ENCODE measurements around the gene BRD9.
"Not testable (repeated sequence)": the region's sequence is repeated elsewhere in the genome, so short reads cannot be mapped to it uniquely, and the experiment has no call there.

BRD9 gene

DNA sequence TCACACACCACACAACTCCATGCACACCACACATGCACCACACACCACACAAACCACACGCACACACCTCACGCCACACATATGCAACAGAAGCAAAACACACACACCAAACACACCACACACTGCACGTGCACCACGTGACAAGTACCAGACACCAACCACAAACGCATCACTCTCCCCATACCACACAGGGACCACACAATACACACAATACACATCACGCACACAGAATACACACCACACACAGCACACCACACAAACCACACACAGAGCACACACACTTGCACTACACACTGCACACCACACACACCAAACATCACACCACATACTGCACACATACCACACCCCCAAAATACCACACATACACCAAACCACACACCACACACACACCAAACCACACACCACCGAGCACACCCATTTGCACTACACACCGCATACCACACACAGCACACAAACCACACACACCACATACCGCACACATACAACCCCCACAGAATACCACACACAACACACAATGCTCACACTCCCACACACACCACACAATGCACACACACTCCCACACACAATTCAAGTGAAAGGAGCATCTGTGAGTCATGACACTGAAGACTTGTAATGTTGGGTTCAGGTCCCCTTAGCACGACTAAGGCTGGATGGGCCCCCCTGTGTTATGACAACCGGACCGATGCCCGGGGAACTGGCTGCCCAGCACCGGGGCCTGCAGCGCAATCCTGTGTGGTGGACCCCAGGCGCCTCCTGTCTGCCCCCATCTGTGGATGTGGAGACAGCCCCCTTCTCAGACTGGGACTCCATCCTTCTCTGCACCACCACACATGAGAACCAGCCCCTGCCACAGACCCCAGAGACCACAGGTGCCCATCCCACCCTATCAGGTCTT is 35.8 kb downstream of the BRD9 start:
- DNase-seq (ENCODE audit: low read depth), result no peak

DNA sequence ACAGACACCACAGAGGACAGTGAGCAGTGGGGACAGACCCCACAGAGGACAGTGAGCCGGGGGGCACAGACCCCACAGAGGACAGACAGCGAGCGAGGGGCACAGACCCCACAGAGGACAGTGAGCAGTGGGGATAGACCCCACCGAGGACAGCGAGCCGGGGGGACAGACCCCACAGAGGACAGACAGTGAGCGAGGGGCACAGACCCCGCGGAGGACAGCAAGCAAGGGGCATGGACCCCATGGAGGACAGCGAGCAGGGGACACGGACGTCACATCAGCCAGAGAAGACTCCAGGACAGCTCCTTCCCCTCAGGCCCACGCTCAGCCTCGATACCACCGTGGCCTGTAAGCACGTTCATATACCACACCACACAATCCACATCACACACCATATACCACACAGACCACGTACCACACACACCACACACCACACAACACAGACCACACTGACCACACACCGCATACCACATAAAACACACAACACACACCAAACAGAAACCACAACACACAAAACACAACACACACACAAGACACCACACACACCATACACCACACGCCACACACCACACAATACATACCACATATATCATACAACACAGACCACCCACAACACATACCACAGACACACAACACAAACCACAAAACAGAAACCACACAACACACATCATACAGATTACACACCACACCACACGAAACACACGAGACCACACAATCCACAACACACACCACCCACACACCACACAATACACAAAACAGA is 36.6 kb downstream of the BRD9 start:
- DNase-seq (ENCODE audit: low read depth), result no peak

DNA sequence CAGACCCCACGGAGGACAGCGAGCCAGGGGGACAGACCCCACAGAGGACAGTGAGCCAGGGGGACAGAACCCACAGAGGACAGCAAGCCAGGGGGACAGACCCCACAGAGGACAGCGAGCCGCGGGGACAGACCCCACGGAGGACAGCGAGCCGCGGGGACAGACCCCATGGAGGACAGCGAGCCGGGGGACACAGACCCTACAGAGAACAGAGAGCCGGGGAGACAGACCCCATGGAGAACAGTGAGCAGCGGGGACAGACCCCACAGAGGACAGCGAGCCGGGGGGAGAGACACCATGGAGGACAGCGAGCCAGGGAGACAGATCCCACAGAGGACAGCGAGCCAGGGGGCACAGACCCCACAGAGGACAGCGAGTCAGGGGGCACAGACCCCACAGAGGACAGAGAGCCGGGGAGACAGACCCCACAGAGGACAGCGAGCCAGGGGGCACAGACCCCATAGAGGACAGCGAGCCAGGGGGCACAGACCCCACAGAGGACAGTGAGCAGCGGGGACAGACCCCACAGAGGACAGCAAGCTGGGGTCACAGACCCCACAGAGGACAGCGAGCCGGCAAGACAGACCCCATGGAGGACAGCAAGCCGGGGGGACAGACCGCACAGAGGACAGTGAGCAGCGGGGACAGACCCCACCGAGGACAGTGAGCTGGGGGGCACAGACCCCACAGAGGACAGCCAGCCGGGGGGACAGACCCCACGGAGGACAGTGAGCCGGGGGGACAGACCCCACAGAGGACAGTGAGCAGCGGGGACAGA is 37.4 kb downstream of the BRD9 start:
- DNase-seq (ENCODE audit: low read depth), result no peak

DNA sequence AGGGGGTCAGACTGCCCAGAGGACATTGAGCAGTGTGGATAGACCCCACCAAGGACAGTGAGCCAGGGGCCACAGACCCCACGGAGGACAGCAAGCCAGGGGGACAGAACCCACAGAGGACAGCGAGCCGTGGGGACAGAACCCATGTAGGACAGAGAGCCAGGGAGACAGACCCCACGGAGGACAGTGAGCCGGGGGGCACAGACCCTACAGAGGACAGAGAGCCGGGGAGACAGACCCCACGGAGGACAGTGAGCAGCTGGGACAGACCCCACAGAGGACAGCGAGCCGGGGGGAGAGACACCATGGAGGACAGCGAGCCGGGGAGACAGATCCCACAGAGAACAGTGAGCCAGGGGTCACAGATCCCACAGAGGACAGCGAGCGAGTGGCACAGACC is 38.4 kb downstream of the BRD9 start:
- no peak for DNase-seq (ENCODE audit: low read depth)

DNA sequence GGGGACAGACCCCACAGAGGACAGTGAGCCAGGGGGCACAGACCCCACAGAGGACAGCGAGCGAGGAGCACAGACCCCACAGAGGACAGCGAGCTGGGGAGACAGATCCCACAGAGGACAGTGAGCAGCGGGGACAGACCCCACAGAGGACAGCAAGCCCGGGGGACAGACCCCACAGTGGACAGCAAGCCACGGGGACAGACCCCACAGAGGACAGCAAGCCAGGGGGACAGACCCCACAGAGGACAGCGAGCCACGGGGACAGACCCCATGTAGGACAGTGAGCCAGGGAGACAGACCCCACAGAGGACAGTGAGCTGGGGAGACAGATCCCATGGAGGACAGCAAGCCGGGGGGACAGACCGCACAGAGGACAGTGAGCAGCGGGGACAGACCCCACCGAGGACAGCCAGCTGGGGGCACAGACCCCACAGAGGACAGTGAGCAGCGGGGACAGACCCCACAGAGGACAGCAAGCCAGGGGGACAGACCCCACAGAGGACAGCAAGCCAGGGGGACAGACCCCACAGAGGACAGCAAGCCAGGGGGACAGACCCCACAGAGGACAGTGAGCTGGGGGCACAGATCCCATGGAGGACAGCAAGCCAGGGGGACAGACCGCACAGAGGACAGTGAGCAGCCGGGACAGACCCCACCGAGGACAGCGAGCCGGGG is 39.0 kb downstream of the BRD9 start:
- DNase-seq (ENCODE audit: low read depth), result not testable (repeated sequence)

DNA sequence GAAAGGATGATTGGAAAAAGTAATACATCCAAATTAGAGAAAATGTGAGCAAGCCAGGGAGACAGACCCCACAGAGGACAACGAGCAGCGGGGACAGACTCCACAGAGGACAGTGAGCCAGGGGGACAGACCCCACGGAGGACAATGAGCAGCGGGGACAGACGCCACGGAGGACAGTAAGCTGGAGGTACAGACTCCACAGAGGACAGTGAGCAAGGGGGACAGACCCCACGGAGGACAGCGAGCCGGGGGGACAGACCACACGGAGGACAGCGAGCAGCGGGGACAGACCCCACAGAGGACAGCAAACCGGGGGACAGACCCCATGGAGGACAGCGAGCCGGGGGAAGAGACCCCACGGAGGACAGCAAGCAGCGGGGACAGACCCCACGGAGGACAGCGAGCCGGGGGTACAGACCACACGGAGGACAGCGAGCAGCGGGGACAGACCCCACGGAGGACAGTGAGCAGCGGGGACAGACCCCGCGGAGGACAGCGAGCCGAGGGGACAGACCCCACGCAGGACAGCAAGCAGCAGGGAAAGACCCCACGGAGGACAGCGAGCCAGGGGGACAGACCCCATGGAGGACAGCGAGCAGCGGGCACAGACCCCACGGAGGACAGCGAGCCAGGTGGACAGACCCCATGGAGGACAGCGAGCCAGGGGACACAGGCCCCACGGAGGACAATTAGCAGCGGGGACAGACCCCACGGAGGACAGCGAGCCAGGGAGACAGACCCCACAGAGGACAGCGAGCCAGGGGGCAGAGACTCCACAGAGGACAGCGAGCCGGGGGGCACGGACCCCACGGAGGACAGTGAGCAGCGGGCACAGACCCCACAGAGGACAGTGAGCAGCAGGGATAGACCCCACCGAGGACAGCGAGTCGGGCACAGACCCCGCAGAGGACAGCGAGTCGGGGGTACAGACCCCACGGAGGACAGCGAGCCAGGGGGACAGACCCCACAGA is 39.9 kb downstream of the BRD9 start:
- DNase-seq (ENCODE audit: low read depth), result no peak

DNA sequence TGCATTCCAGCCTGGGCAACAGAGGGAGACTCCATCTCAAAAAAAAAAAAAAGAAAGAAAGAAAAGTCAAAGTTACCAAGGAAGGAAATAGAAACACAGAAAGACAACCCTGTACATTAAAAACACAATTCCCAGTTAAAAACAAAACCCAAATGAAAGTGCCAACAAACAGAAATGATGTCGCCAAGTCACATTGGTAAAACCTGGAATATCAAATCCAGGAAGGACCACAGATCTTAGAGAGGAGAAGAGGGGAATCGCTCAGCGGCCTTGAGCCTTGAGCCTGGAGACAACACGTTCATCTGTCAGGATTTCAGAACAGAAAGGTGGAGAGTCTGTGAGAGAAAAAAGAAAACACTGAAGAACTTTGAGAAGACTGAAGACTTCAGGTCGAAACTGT is 40.6 kb downstream of the BRD9 start:
- no peak for DNase-seq (ENCODE audit: low read depth)

DNA sequence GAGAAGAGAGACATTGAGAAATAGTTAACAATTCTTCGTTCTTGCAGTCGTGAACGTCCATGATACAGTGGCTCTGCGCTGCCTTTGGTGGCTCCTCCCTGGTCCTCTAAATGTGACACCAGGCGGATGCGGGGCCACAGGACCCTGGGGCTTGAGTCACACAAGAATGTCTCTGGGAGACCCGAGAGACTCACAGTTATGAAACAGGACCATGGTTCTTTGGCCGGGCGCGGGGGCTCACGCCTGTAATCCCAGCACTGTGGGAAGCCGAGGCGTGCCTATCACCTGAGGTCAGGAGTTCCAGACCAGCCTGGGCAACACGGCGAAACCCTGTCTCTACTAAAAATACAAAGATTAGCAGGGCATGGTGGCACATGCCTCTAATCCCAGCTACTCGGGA is 41.0 kb downstream of the BRD9 start:
- DNase-seq (ENCODE audit: low read depth), result no peak

DNA sequence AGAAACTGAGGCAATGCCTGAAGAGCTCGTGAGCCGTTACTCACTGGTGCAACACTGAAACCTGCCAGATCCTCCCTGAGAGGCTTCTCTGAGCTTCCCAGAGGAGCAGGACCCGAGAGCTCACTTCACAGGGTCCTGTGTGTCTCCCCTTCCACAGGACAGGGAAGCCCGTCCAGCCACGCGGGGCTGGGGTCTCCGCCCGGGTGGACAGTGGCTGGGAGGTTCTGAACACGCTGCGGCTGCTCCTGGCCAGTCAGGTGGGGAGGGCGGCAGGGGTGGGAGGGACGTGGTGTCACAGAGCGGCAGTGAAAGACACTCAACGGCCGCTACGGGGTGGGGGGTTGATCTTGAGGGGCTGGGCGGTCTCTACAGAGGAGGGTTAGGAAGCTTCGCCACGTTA is 41.5 kb downstream of the BRD9 start:
- no peak for DNase-seq (ENCODE audit: low read depth)

DNA sequence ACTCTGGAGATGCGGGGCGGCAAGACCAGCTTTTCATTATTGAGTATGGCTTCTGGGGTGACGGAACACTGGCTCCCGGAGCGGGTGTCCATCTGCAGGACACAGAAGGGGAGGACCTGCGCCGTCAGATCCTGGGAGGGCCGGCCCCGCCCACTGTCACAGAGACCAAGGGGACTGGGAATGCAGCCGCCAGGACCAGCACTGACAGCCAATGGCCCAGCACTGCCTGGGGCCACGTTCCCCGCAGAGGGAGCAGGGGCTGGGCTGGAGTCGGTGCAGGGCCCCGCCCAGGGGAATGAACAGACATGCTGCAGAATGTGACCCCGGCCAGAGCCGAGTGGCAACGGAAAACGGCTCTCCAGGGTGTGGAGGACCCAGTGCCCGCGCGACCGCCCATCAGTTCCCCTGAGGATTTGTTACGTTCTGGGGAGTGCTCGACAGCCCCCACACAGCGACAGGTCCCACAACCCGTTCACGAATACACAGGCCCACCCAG is 42.0 kb downstream of the BRD9 start, which contains the start of gene ZDHHC11:
ZDHHC11 (minus strand) TSS at position 476 of the 496 bp plus-strand sequence; CDS start at position 92, 384 bp downstream.
- no peak for DNase-seq (ENCODE audit: low read depth)

DNA sequence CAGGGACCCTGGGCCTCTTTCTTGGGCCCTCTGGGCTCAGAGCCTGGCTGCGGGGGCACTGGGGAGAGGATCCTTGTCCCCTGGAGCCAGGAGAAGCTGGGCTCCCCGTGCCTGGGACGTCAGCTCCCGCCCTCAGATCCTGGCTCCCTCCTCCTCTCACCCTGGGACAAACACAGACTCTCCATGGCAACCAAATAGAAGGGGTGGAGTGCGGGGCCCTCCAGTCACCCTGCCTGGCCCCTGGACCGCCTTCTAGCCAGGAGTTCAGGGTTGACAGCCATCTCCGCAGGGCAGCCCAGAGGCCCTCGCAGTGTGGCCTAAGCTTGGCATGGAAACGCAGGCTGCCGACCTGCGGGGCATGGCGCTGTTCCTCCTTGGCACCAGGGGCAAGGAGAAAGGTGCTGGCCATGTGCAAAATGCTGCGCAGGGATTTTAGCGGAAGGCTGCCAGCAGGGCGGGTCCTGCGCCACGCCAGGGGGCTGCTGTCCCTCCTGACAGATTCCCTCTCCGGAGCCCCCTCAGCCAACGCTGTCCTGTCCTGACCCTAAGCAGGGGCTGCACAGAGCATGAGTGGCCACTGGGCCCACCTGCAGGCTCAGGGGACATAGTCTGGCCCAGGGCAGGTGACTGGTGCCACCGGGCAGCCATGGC is 42.8 kb downstream of the BRD9 start:
- DNase-seq (ENCODE audit: low read depth), result no peak

DNA sequence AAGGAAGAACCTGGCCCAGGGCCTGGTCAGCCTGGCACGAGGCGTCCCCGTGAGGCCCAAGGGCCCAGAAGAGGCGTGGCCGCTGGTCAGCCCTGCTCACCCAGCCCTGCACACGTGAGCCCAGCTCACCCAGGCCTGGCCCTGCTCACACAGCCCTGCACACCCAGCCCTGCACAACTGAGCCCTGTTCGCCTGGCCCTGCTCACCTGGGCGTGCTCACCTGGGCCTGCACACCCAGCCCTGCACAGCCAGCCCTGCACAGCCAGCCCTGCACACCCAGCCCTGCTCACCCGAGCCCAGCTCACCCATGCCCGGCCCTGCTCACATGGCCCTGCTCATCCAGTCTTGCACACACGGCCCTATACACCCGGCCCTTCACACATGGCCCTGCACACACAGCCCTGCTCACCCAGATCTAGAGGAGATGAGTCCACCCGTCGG is 43.9 kb downstream of the BRD9 start:
- DNase-seq (ENCODE audit: low read depth), result no peak

DNA sequence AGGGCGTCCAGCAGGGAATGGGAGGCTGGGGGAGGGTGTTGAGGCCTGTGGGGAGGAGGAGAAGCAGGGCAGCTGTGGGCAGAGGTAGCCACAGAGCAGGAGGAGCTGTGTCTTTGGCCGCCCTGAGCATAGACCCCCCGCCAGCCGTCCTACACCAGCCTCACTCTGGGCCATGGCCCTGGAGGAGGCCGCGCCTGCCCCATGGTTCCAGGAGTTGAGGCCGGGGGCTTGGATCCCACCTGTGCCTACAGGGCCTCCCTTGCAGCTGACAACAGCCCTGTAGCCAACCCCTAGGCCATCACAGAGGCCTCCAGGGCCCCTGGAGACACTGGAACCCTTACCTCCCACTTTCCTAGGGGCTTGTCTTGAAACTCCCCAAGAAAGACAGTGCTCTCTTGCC is 44.9 kb downstream of the BRD9 start:
- DNase-seq (ENCODE audit: low read depth), result not testable (repeated sequence)

DNA sequence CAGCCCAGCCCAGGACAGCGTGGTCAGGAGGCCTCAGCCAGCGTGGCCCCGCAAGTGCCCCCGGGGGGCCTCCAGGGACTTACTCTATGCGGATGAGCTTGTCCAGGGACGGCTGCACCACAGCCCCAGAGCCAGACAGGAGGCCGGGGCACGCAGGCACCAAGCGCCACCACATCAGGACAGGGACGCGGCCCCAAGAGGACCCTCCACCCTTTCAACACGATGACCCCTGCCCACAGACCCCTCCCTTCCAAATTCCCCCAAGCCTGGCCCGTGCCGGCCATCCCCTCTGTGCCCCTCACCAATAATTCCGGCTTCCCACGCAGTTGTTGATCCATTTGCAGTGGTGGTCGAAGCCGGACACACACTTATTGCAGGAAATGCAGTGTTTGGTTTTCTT is 45.4 kb downstream of the BRD9 start:
- not testable (repeated sequence) for DNase-seq (ENCODE audit: low read depth)

DNA sequence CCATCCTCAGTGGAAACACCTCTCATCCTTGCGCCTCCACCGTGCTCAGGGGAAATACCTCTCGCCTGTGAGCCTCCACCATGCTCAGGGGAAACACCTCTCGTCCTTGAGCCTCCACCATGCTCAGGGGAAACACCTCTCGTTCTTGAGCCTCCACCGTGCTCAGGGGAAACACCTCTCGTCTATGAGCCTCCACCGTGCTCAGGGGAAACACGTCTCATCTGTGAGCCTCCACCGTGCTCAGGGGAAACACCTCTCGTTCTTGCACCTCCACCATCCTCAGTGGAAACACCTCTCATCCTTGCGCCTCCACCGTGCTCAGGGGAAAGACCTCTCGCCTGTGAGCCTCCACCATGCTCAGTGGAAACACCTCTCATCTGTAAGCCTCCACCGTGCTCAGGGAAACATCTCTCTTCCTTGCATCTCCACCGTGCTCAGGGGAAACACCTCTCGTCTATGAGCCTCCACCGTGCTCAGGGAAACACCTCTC is 46.0 kb downstream of the BRD9 start:
- DNase-seq (ENCODE audit: low read depth), result not testable (repeated sequence)

DNA sequence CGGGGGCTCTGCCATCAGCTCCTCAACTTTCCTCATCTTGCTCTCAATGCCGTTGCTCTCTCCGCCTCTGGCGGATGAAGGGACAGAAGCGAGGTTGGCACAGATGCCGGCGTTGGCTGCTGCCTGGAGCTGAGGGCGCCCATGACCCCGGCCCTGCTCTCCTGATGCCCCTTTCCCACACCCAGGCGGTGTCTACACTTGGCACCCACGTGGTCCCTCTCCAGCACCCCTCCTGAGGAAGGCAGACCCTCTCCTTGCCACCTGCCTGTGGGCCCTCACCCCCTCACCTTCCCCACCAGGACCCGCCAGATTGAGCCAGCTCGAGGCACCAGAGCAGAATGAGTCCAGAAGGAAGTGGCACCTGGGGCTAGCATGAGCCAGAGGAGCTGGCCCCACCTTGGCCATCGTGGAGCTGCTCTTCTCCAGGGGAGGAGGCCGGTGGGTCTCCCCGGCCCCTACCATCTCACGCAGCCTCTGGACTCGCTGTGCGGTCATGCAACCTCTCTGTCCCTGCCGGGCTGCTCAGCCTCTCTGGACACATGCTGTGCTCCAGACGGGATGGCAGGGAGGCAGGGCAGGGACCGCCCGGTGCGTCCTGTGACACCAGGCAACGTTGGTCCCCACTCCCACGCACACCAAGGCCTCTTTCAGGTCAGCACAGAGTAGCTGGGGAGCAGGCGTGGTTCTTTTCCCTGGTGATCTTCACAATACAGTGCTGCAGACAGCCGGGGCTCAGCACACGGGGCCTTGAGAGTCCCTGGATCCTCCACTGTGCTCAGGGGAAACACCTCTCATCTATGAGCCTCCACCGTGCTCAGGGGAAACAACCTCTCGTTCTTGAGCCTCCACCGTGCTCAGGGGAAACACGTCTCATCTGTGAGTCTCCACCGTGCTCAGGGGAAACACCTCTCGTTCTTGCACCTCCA is 46.7 kb downstream of the BRD9 start:
- not testable (repeated sequence) for DNase-seq (ENCODE audit: low read depth)

DNA sequence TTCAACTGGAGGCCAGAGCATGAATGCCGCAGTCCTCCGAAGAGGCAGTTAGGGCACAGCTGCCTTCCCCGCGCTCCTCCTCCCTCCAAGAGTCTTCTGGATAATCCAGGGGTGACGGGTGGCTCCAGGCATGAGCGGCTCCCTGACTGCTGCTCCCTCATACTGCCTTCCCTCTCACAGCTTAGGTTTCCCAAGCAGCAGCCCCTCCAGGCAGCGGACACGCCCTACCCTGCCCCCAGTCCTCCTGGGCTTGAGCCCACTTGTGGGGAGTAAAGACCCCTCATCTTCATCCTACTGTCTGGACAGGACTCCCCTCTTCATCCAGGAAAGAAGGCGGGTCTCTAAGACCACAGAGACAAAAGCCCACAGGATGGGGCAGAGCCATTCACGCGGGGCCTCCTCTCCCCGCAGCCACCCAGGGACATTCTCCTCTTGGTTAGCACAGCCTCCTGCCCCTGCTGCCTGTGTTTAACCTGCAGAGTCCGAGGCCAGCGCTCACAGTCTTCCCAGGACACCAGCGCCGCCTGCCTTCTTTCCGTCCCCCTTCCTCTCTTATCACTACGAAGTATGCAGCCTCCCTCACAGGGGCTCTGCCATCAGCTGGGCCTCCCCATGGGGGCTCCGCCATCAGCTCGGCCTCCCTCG is 47.4 kb downstream of the BRD9 start:
- DNase-seq (ENCODE audit: low read depth), result not testable (repeated sequence)

DNA sequence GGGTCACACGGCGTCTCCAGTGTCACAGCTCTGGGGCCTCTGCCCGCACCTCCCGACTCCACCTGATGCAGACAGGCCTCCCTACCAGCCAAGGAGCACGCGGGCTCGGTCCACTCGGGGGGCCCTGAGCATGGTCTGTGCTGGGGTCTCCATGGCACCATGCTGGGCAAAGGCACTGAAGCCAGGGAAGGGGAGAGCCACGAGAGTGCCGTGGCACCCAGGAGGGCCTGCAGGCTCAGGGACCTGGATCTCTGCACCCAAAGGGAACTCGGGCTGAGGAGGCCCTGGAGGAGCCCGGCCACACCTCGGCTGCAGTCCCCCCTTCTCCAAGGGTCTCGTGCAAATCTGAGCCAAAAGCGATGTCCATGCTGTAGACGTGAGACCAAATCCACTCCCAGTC is 48.2 kb downstream of the BRD9 start:
- not testable (repeated sequence) for DNase-seq (ENCODE audit: low read depth)

Data from activated gamma-delta T cell treated with anti-CD3 and anti-CD28 coated beads, Interleukin-2, amount 50 U/mL, for 16 hours (primary cell).